NCI-H2107 (cell line): ENCODE data around the gene MYOG.
A peak's percentile ranks its signal among the peaks of the same experiment; 100 is the strongest.

Experiments used
- DNase-seq: peaks from one replicate; lab custom pipeline; 2025; lab: John Stamatoyannopoulos, UW

The MYOG gene

GRCh38 chr1:203072002-203072602 is 13.7 kb downstream of the MYOG start:
- DNase-seq, result no peak

- DNase-seq, result no peak
These were observed 16.6 kb downstream of the MYOG start for GRCh38 chr1:203069030-203069747.

- DNase-seq, result no peak
These were observed 18.8 kb downstream of the MYOG start for GRCh38 chr1:203066965-203067364.

GRCh38 chr1:203065986-203066385 is 19.8 kb downstream of the MYOG start:
- DNase-seq, result no peak

- no peak for DNase-seq
These were observed 20.6 kb downstream of the MYOG start for GRCh38 chr1:203065191-203065590.

- no peak for DNase-seq
These were observed 22.5 kb downstream of the MYOG start for GRCh38 chr1:203063287-203063686.

- no peak for DNase-seq
These were observed 25.7 kb downstream of the MYOG start for GRCh38 chr1:203060115-203060514.

- DNase-seq, result no peak
These were observed 26.3 kb downstream of the MYOG start for GRCh38 chr1:203059485-203059884.

- DNase-seq, result no peak
These were observed 27.2 kb downstream of the MYOG start for GRCh38 chr1:203058676-203058935.

GRCh38 chr1:203057911-203058675 is 27.7 kb downstream of the MYOG start:
- no peak for DNase-seq

GRCh38 chr1:203056516-203056915 is 29.3 kb downstream of the MYOG start:
- DNase-seq, result no peak

GRCh38 chr1:203056012-203056411 is 29.8 kb downstream of the MYOG start:
- no peak for DNase-seq

- no peak for DNase-seq
These were observed 30.5 kb downstream of the MYOG start for GRCh38 chr1:203055161-203055799.

- DNase-seq, result no peak
These were observed 31.2 kb downstream of the MYOG start for GRCh38 chr1:203054642-203055041.

GRCh38 chr1:203054184-203054583 is 31.6 kb downstream of the MYOG start:
- DNase-seq, result no peak

GRCh38 chr1:203052601-203053000 is 33.2 kb downstream of the MYOG start:
- DNase-seq, result no peak

- DNase-seq, result peak; percentile 60
These were observed 33.9 kb downstream of the MYOG start for GRCh38 chr1:203051841-203052324.

GRCh38 chr1:203050826-203051225 is 35.0 kb downstream of the MYOG start:
- DNase-seq, result no peak

GRCh38 chr1:203049576-203050180 is 36.1 kb downstream of the MYOG start:
- DNase-seq, result no peak

GRCh38 chr1:203049077-203049476 is 36.7 kb downstream of the MYOG start:
- no peak for DNase-seq

GRCh38 chr1:203048555-203049051 is 37.2 kb downstream of the MYOG start:
- no peak for DNase-seq

- no peak for DNase-seq
These were observed 37.7 kb downstream of the MYOG start for GRCh38 chr1:203048086-203048485.
